KMS-11 (cell line): ENCODE measurements around the gene PTPRT.

Experiments
- H2AFZ ChIP-seq: fragments of 200-600 bp; sonication (generic); 2 replicates; pipeline ENCODE4 v1.6.1; 2016; ENCODE audit warnings: antibody characterized with exemption, mixed run types, low read depth
- H3K27ac ChIP-seq: fragments of 200-600 bp; sonication (generic); 2 replicates; pipeline ENCODE4 v1.6.1; 2016; ENCODE audit warnings: mild to moderate bottlenecking, mixed run types
- H3K27me3 ChIP-seq: fragments of 200-600 bp; sonication (generic); 2 replicates; pipeline ENCODE4 v1.6.1; 2017; ENCODE audit warnings: mild to moderate bottlenecking, low read depth, mixed run types, moderate library complexity; ENCODE audit not compliant: insufficient read depth
- H3K36me3 ChIP-seq: fragments of 200-600 bp; sonication (generic); 2 replicates; pipeline ENCODE4 v1.6.1; 2017; ENCODE audit warnings: mild to moderate bottlenecking, mixed run types; ENCODE audit not compliant: insufficient read depth
- H3K4me1 ChIP-seq: fragments of 200-600 bp; sonication (generic); 2 replicates; pipeline ENCODE4 v1.6.1; 2016; ENCODE audit warnings: mild to moderate bottlenecking, low read depth, mixed run types; ENCODE audit not compliant: poor library complexity, severe bottlenecking
- H3K4me2 ChIP-seq: fragments of 200-600 bp; sonication (generic); 2 replicates; pipeline ENCODE4 v1.7.0; 2016; ENCODE audit warnings: mild to moderate bottlenecking, mixed run types
- H3K4me3 ChIP-seq: fragments of 200-600 bp; sonication (generic); IDR thresholded peaks from 2 replicates; pipeline ENCODE4 v1.6.1; 2017; ENCODE audit warnings: low read depth, low read length, mixed read lengths; ENCODE audit not compliant: insufficient read depth
- H3K79me2 ChIP-seq: fragments of 200-600 bp; sonication (generic); 2 replicates; pipeline ENCODE4 v1.6.1; 2016; ENCODE audit warnings: low read depth, mixed run types; ENCODE audit not compliant: insufficient read depth
- H3K9ac ChIP-seq: fragments of 200-600 bp; sonication (generic); 2 replicates; pipeline ENCODE4 v1.6.1; 2016; ENCODE audit warnings: mild to moderate bottlenecking, mixed run types
- H4K20me1 ChIP-seq: fragments of 200-600 bp; sonication (generic); 2 replicates; pipeline ENCODE4 v1.6.1; 2016; ENCODE audit warnings: mild to moderate bottlenecking, mixed run types; ENCODE audit not compliant: insufficient read depth
- TF ChIP-seq, protein P1 (sequence below): fragments of 200-600 bp; sonication (generic); conservative IDR thresholded peaks from 2 replicates; pipeline ENCODE4 v1.6.1; 2017; ENCODE audit warnings: low read depth, mild to moderate bottlenecking, antibody characterized with exemption, low read length, moderate library complexity, mixed read lengths

PTPRT gene

DNA sequence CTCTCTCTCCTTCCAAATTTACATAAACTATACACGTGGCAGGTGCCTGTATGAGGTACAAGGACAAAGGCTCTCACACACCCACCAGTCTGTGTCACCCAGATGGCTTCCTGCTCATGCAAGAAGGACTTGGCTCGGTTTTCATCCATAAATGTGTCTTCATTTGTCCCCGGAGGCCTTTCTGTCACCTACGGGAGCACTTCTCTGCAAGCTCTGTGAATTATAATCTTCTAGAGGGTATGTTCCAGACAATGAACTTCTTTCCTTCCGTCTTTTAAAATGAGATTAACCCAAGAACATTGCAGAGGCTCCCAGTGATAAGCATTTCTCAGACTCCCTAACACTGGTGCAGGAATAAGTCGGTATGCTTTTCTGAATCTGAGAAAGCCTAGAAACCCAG, 123.6 kb downstream of the PTPRT start:
- H4K20me1 ChIP-seq, result no peaks in the 10 kb centered on the region
- no peaks in the 10 kb centered on the region for H3K4me1 ChIP-seq
- H3K4me2 ChIP-seq, result no peak overlapping the region

DNA sequence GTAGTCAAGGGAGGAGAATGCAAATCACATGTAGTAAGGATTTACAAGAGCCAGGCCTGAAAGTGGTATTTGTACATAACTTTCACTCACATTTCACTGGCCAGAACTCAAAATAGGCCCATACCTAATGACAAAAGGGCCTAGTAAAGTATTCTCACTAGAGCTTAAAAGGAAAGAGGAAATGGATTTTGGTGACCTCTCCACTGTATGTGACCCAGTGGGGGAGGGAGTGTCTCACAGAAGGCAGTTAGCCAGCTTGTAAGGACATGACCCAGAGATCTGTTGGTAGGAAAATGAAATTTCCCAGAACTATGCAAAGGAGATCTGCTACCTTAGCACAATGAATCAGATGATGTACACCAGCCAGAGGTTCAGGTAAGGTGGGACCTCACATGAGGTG, 124.4 kb downstream of the PTPRT start:
- Histone ChIP-seq H3K4me3 (no peak overlapping the region), H3K4me2 (no peak overlapping the region), H2AFZ (no peak overlapping the region), H3K9ac (no peak overlapping the region), H3K79me2 (no peaks in the 10 kb centered on the region), H3K4me1 (no peaks in the 10 kb centered on the region), H3K27ac (no peak overlapping the region), H4K20me1 (no peaks in the 10 kb centered on the region), H3K36me3 (no peaks in the 10 kb centered on the region), H3K27me3 (no peaks in the 10 kb centered on the region)
- TF ChIP-seq, protein P1, sequence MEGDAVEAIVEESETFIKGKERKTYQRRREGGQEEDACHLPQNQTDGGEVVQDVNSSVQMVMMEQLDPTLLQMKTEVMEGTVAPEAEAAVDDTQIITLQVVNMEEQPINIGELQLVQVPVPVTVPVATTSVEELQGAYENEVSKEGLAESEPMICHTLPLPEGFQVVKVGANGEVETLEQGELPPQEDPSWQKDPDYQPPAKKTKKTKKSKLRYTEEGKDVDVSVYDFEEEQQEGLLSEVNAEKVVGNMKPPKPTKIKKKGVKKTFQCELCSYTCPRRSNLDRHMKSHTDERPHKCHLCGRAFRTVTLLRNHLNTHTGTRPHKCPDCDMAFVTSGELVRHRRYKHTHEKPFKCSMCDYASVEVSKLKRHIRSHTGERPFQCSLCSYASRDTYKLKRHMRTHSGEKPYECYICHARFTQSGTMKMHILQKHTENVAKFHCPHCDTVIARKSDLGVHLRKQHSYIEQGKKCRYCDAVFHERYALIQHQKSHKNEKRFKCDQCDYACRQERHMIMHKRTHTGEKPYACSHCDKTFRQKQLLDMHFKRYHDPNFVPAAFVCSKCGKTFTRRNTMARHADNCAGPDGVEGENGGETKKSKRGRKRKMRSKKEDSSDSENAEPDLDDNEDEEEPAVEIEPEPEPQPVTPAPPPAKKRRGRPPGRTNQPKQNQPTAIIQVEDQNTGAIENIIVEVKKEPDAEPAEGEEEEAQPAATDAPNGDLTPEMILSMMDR, result no peak

More for the DNA sequence above, 123.6 kb downstream of the PTPRT start:
- no peak overlapping the region for H3K27ac ChIP-seq
- no peaks in the 10 kb centered on the region for H3K36me3 ChIP-seq
- no peaks in the 10 kb centered on the region for H3K27me3 ChIP-seq
- H3K9ac ChIP-seq, result no peak overlapping the region
- TF ChIP-seq, protein P1, result no peak
- H3K79me2 ChIP-seq, result no peaks in the 10 kb centered on the region
- no peak overlapping the region for H3K4me3 ChIP-seq
- no peak overlapping the region for H2AFZ ChIP-seq

DNA sequence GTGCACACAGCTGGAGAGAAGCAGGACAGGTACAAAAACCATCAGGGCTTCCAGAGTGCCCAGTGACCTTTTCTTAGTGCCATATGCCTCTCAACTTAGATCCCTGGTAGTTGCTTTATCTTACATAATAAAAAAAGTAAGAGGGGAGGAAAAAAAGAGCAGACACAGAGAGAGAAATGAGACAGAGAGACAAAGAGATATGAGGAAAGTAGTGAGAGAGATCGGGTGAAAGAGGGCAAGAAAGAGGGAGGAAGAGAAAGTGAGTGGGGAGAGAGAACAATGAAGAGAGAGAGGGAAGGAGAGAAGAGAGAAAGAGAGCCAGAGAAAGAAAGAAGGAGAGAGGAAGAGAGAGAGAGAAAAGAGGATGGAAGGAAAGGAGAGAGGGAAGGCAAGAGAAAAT, 131.6 kb downstream of the PTPRT start:
- Histone ChIP-seq H3K79me2 (no peaks in the 10 kb centered on the region), H3K4me1 (no peaks in the 10 kb centered on the region), H4K20me1 (no peaks in the 10 kb centered on the region), H3K27me3 (no peaks in the 10 kb centered on the region), H3K9ac (no peak overlapping the region), H3K4me2 (no peak overlapping the region), H2AFZ (no peak overlapping the region), H3K4me3 (no peak overlapping the region), H3K36me3 (no peaks in the 10 kb centered on the region), H3K27ac (no peak overlapping the region)
- TF ChIP-seq, protein P1, result no peak

DNA sequence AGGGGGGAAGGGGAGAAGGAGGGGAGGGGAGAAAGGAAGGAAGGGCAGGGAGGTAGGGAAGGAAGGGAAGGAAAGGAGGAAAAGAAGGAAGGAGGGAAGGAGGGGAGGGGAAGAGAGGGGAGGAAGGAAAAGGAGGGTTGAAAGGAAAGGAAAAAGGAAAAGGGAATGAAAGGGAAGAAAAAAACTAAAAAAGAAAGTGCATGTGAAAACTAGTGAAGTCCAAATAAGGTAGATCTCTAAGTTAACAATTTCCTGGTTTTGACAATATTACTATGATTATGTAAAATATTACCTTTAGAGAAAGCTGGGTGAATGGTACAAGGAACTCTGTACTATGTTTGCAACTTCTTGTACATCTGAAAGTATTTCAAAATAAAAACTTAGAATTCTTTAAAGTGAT, 132.4 kb downstream of the PTPRT start:
- Histone ChIP-seq H3K4me2 (no peak overlapping the region), H3K79me2 (no peaks in the 10 kb centered on the region), H4K20me1 (no peaks in the 10 kb centered on the region), H3K27me3 (no peaks in the 10 kb centered on the region), H2AFZ (no peak overlapping the region), H3K4me3 (no peak overlapping the region), H3K36me3 (no peaks in the 10 kb centered on the region), H3K4me1 (no peaks in the 10 kb centered on the region), H3K9ac (no peak overlapping the region), H3K27ac (no peak overlapping the region)
- TF ChIP-seq, protein P1, result no peak
